GM12878 (cell line): ENCODE results near the gene TMEM132D. TPM values are rescaled to one million over a fixed set of nuclear protein-coding genes. Genes with fewer than 3 reads are reported as not detected.

Experiments
- ATAC-seq: fragments of 200-7000 bp; cut with Tn5 transposase; 3 replicates; pipeline ENCODE4 v1.9.1; 2020; ENCODE audit warnings: mild to moderate bottlenecking, moderate library complexity
- BruUV-seq: library from RNA; stranded (reverse); fragments of 400-500 nt; replicated peaks from 2 replicates; lab custom pipeline; 2021; lab: Mats Ljungman, UMichigan
- CTCF ChIA-PET: fragments of 300-600 bp; sonication (Branson Sonifier 250); formaldehyde crosslinking; extraction: SDS; loops from one replicate; lab custom pipeline; 2021; ENCODE audit warnings: inconsistent platforms; lab: Yijun Ruan, JAX
- POLR2A ChIA-PET: fragments of 350-600 bp; formaldehyde crosslinking; extraction: SDS; loops from one replicate; lab custom pipeline; 2021; ENCODE audit warnings: inconsistent platforms; lab: Charles Lee
- RAD21 ChIA-PET: fragments of 300-600 bp; sonication (Branson Sonifier 250); formaldehyde crosslinking; loops from one replicate; lab custom pipeline; 2023; ENCODE audit warnings: antibody characterized with exemption; ENCODE audit not compliant: unreplicated experiment; lab: Charles Lee
- SMC1A ChIA-PET: fragments of 300-600 bp; sonication (Branson Sonifier 250); formaldehyde crosslinking; loops from one replicate; lab custom pipeline; 2023; ENCODE audit not compliant: unreplicated experiment, uncharacterized antibody; lab: Charles Lee
- DNase-seq: peaks from one replicate; pipeline ENCODE4 v3.0.0-alpha.2; 2011; ENCODE audit warnings: low read depth, low spot score
- FAIRE-seq: peaks from 3 replicates; lab custom pipeline; 2011; peaks lifted over from hg19 to GRCh38; lab: Jason Lieb, UNC
- H2AFZ ChIP-seq: 2 replicates; pipeline ENCODE4 v1.6.0; 2011; ENCODE audit warnings: low read depth, low read length, control low read depth; ENCODE audit not compliant: control insufficient read depth
- H3K27ac ChIP-seq: 2 replicates; pipeline ENCODE4 v1.5.1; 2011; ENCODE audit warnings: control low read depth; ENCODE audit not compliant: control insufficient read depth, insufficient read depth
- H3K27me3 ChIP-seq, 2 experiments: replicated peaks in 1 of 2; 2 replicates each; pipeline versions ENCODE4 v1.6.0 to v1.6.1; 2011; ENCODE audit warnings: low read length in 1 of 2; ENCODE audit not compliant: control insufficient read depth in 2 of 2, insufficient read depth in 2 of 2
- H3K36me3 ChIP-seq, 2 experiments: 2 replicates each; pipeline ENCODE4 v1.5.1; 2011; ENCODE audit warnings: low read length in 1 of 2; ENCODE audit not compliant: control insufficient read depth in 2 of 2, insufficient read depth in 2 of 2
- H3K4me1 ChIP-seq: 2 replicates; pipeline ENCODE4 v1.6.1; 2011; ENCODE audit warnings: mild to moderate bottlenecking, low read length, moderate library complexity, mixed read lengths; ENCODE audit not compliant: control insufficient read depth, insufficient read depth
- H3K4me2 ChIP-seq: 2 replicates; pipeline ENCODE4 v1.6.0; 2011; ENCODE audit warnings: control low read depth; ENCODE audit not compliant: control insufficient read depth, insufficient read depth
- H3K4me3 ChIP-seq: fragments of 200-600 bp; sonication (generic); 2 replicates; pipeline ENCODE4 v1.5.1; 2016
- H3K79me2 ChIP-seq: 2 replicates; pipeline ENCODE4 v1.6.0; 2011; ENCODE audit warnings: low read length; ENCODE audit not compliant: control insufficient read depth, insufficient read depth
- H3K9ac ChIP-seq: 2 replicates; pipeline ENCODE4 v1.8.0; 2011; ENCODE audit warnings: low read length, control low read depth, mixed read lengths; ENCODE audit not compliant: control insufficient read depth, insufficient read depth
- H3K9me3 ChIP-seq: replicated peaks from 3 replicates; pipeline ENCODE4 v1.5.1; 2011; ENCODE audit warnings: mild to moderate bottlenecking, low read length; ENCODE audit not compliant: control insufficient read depth, insufficient read depth
- H4K20me1 ChIP-seq: 2 replicates; pipeline ENCODE4 v1.6.0; 2011; ENCODE audit not compliant: control insufficient read depth, insufficient read depth
- MYC ChIP-seq: IDR thresholded peaks from 2 replicates; pipeline ENCODE4 v1.6.1; 2011; ENCODE audit warnings: mild to moderate bottlenecking, low read length, moderate library complexity, inconsistent platforms; ENCODE audit not compliant: insufficient read depth, insufficient replicate concordance, insufficient read length, severe bottlenecking
- NFXL1 ChIP-seq: fragments of 450-650 bp; IDR thresholded peaks from 2 replicates; pipeline ENCODE4 v1.6.1; 2017; ENCODE audit warnings: antibody characterized with exemption, mild to moderate bottlenecking, borderline replicate concordance
- POU2F2 ChIP-seq: IDR thresholded peaks from 3 replicates; pipeline ENCODE4 v1.6.1; 2011; ENCODE audit warnings: low read depth, mild to moderate bottlenecking, low read length, borderline replicate concordance
- RAD21 ChIP-seq: IDR thresholded peaks from 2 replicates; pipeline ENCODE4 v1.6.1; 2011; ENCODE audit warnings: mild to moderate bottlenecking, low read depth, low read length, moderate library complexity; ENCODE audit not compliant: insufficient read depth
- RUNX3 ChIP-seq: IDR thresholded peaks from 2 replicates; pipeline ENCODE4 v1.6.1; 2012; ENCODE audit warnings: low read length, inconsistent platforms
- SIX5 ChIP-seq: IDR thresholded peaks from 2 replicates; pipeline ENCODE4 v1.6.1; 2011; ENCODE audit warnings: mild to moderate bottlenecking, low read depth, low read length, moderate library complexity; ENCODE audit not compliant: severe bottlenecking
- SMAD5 ChIP-seq: IDR thresholded peaks from 2 replicates; pipeline ENCODE4 v1.6.1; 2016; ENCODE audit warnings: antibody characterized with exemption, low read depth
- SPI1 ChIP-seq: IDR thresholded peaks from 2 replicates; pipeline ENCODE4 v1.6.1; 2011; ENCODE audit warnings: low read depth, mild to moderate bottlenecking, low read length, moderate library complexity, borderline replicate concordance; ENCODE audit not compliant: insufficient read depth
- SREBF2 ChIP-seq: IDR thresholded peaks from 2 replicates; pipeline ENCODE4 v1.6.1; 2012; ENCODE audit warnings: mild to moderate bottlenecking, low read length
- STAT1 ChIP-seq: fragments of 450-650 bp; conservative IDR thresholded peaks from 2 replicates; pipeline ENCODE4 v1.6.1; 2014; ENCODE audit warnings: antibody characterized with exemption, mild to moderate bottlenecking
- TCF7 ChIP-seq: IDR thresholded peaks from 2 replicates; pipeline ENCODE4 v1.6.1; 2014; ENCODE audit warnings: antibody characterized with exemption, borderline replicate concordance
- WRNIP1 ChIP-seq: IDR thresholded peaks from 2 replicates; pipeline ENCODE4 v1.6.1; 2011; ENCODE audit warnings: low read depth, low read length, improper control_type of control experiment, borderline replicate concordance
- ZBED1 ChIP-seq: IDR thresholded peaks from 2 replicates; pipeline ENCODE4 v1.6.1; 2016; ENCODE audit warnings: borderline replicate concordance
- ZNF622 ChIP-seq: fragments of 450-650 bp; IDR thresholded peaks from 2 replicates; pipeline ENCODE4 v1.6.1; 2017; ENCODE audit warnings: mild to moderate bottlenecking, inconsistent platforms
- WGBS: methylation state at CpG from one replicate; pipeline ENCODE4 v1.1.6; 2016; ENCODE audit warnings: low lambda C conversion rate; ENCODE audit not compliant: insufficient replicate concordance, insufficient coverage; ENCODE audit errors: missing lambda C conversion rate; 5-methylcytosine and 5-hydroxymethylcytosine counted together
- in situ Hi-C: fragments of 300-500 bp; cut with MboI; formaldehyde crosslinking; loops from 9 replicates; pipeline ENCODE4 v1.14.3; 2018; ENCODE audit warnings: mixed read lengths
- intact Hi-C: fragments of 100-400 bp; cut with micrococcal nuclease; formaldehyde crosslinking; loops from one replicate; pipeline ENCODE4 v1.14.2; 2022; ENCODE audit not compliant: unreplicated experiment
- polyA plus RNA-seq, 11 experiments: library from polyadenylated mRNA; depleted of rRNA in 4 of 11; unstranded in 6 of 11; stranded (reverse) in 5 of 11; fragments of >200 nt; fragmentation: Nextera tagmentation in 4 of 11; fragmentation: Illumina TruSeq in 1 of 11; extraction: Ambion mirVana in 4 of 11; extraction: Trizol in 1 of 11; gene quantifications; 1 replicate in 1 of 11; 2 replicates in 10 of 11; pipeline versions ENCODE4 v1.2.1 to v1.2.3, GENCODE V29; 2011 to 2016; ENCODE audit warnings: inconsistent platforms in 2 of 11, missing spikeins in 2 of 11, low read depth in 1 of 11
- total RNA-seq, 4 experiments: library from RNA; depleted of rRNA in 3 of 4; stranded (reverse); fragments of >200 nt in 3 of 4; fragmentation: Illumina TruSeq in 1 of 4; extraction: Trizol in 1 of 4; gene quantifications; 2 replicates each; pipeline versions ENCODE4 v1.2.1 to v1.2.3, GENCODE V29; 2013 to 2021
- TF ChIP-seq, protein P1 (sequence below): IDR thresholded peaks from 2 replicates; pipeline ENCODE4 v1.6.1; 2011; ENCODE audit warnings: low read depth, low read length, improper control_type of control experiment, borderline replicate concordance
- TF ChIP-seq, protein P2 (sequence below): IDR thresholded peaks from 2 replicates; pipeline ENCODE4 v1.6.1; 2012; ENCODE audit warnings: low read depth, low read length, improper control_type of control experiment
- TF ChIP-seq, protein P3 (sequence below): fragments of 450-650 bp; conservative IDR thresholded peaks from 2 replicates; pipeline ENCODE4 v1.6.1; 2017; ENCODE audit warnings: mild to moderate bottlenecking, moderate library complexity

The TMEM132D gene
- total and polyA plus RNA-seq, 10 of the 15 experiments (the other 5 are each of a cell fraction or from before 2014, with no cell fraction given): under 0.01 to 0.12 (median 0.02) TPM; not detected in 3

DNA sequence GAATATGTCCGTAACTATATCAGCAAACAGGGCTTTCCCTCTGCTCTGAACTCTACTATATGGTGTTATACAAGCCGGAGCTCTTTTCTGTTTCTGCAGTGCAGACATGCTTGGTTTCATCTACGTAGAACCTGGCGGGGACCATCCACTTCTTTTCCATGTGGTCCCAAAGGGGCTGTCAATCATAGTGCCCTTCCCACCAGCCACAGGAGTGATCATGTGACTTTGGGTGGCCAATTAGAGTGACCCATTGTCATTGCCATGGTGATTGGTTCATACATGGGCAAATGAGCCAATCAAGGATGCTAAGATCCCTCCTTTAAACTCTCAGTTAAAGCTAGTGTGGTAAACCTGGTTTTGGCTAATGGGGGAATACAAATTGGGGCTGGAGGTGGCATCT lies 281.3 kb downstream of the TMEM132D start:
- ChIA-PET SMC1A (no interaction called here), POLR2A (no interaction called here), RAD21 (no interaction called here), CTCF (no interaction called here)
- BruUV-seq: no TSS peak
- Histone ChIP-seq H3K9me3 (no peaks in the 10 kb centered on the region; the same call in 1 of the 3 replicates), H3K9ac (no peak overlapping the region), H3K79me2 (no peaks in the 10 kb centered on the region), H2AFZ (no peak overlapping the region), H3K27me3 (no peaks in the 10 kb centered on the region), H3K4me2 (no peak overlapping the region), H3K27ac (no peak overlapping the region), H4K20me1 (no peaks in the 10 kb centered on the region), H3K4me3 (no peak overlapping the region), H3K36me3 (no peaks in the 10 kb centered on the region), H3K4me1 (no peaks in the 10 kb centered on the region)
- FAIRE-seq (no peak), ATAC-seq (no peak), DNase-seq (no peak)
- intact Hi-C loops: no loop called here
- TF ChIP-seq RAD21: no peak
- no peak for TF ChIP-seq TCF7
- TF ChIP-seq POU2F2: no peak
- TF ChIP-seq, protein P1, sequence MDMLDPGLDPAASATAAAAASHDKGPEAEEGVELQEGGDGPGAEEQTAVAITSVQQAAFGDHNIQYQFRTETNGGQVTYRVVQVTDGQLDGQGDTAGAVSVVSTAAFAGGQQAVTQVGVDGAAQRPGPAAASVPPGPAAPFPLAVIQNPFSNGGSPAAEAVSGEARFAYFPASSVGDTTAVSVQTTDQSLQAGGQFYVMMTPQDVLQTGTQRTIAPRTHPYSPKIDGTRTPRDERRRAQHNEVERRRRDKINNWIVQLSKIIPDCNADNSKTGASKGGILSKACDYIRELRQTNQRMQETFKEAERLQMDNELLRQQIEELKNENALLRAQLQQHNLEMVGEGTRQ: no peak
- TF ChIP-seq, protein P2, sequence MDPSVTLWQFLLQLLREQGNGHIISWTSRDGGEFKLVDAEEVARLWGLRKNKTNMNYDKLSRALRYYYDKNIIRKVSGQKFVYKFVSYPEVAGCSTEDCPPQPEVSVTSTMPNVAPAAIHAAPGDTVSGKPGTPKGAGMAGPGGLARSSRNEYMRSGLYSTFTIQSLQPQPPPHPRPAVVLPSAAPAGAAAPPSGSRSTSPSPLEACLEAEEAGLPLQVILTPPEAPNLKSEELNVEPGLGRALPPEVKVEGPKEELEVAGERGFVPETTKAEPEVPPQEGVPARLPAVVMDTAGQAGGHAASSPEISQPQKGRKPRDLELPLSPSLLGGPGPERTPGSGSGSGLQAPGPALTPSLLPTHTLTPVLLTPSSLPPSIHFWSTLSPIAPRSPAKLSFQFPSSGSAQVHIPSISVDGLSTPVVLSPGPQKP: no peak
- TF ChIP-seq SREBF2: no peak
- no peak for TF ChIP-seq STAT1
- TF ChIP-seq, protein P3, sequence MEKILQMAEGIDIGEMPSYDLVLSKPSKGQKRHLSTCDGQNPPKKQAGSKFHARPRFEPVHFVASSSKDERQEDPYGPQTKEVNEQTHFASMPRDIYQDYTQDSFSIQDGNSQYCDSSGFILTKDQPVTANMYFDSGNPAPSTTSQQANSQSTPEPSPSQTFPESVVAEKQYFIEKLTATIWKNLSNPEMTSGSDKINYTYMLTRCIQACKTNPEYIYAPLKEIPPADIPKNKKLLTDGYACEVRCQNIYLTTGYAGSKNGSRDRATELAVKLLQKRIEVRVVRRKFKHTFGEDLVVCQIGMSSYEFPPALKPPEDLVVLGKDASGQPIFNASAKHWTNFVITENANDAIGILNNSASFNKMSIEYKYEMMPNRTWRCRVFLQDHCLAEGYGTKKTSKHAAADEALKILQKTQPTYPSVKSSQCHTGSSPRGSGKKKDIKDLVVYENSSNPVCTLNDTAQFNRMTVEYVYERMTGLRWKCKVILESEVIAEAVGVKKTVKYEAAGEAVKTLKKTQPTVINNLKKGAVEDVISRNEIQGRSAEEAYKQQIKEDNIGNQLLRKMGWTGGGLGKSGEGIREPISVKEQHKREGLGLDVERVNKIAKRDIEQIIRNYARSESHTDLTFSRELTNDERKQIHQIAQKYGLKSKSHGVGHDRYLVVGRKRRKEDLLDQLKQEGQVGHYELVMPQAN: no peak
- no peak for TF ChIP-seq RUNX3
- no peak for TF ChIP-seq SIX5
- no peak for TF ChIP-seq MYC
- no peak for TF ChIP-seq SPI1
- TF ChIP-seq ZBED1: no peak
- no peak for TF ChIP-seq ZNF622
- no peak for TF ChIP-seq WRNIP1
- no peak for TF ChIP-seq SMAD5
- no peak for TF ChIP-seq NFXL1
- 72% methylated on average over 4 of the region's 4 CpGs for WGBS
- in situ Hi-C loops: no loop called here
